Umbilical cord (tissue), 2 donors: ENCODE measurements around the gene CD6. TPM values are rescaled to one million over a fixed set of nuclear protein-coding genes. Genes with fewer than 3 reads are reported as not detected.
A peak's percentile ranks its signal among the peaks of the same experiment; 100 is the strongest.

Experiments used
- DNase-seq: peaks from one replicate; pipeline ENCODE4 v3.0.0-alpha.2; 2015; ENCODE audit warnings: low spot score
- total RNA-seq: library from RNA; depleted of rRNA; stranded (reverse); fragments of >200 nt; gene quantifications from one replicate; pipeline ENCODE4 v1.2.3, GENCODE V29; 2014; ENCODE audit warnings: low replicate concordance; ENCODE audit not compliant: insufficient read depth

Gene CD6
- total RNA-seq, 1 donor from 2014 or later = 0.24 TPM

GRCh38 chr11:61026121-61027031 lies 54.9 kb downstream of the CD6 start:
- DNase-seq = peak; percentile 38

DNA sequence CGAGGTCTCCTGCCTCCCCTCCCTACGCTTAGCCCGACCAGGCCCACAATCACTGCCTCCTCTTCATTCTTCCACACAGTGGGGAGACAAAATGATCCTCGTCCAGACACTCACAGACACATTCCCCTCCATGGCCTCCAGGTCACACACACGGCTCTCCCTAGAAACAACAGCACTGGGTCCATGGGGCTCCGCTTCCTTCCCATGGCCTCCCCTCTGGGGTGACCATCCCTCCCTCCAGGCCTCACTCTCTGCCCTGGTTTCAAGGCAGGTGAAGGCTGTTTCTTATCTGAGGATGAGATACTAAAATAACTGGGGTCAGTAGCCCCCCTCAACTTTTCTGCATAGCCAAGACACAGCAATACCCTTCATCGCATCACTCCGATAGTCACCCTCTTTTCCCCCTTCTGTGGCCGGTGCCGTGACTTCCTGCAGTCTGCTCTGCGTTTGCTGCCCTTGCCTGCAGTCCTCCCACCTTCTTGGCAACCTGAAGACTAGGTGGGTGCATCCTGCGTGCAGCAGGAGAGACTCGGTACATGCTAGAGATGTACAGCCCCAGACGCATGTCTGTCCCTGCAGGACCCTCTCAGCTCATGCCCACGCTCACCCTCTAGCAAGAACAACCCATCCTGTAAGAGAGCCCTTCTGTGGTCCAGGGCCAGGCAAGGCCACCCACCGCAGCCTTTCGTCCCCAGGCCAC lies 55.8 kb downstream of the CD6 start:
- no peak for DNase-seq

GRCh38 chr11:61028135-61028729 lies 56.8 kb downstream of the CD6 start:
- DNase-seq = no peak

DNA sequence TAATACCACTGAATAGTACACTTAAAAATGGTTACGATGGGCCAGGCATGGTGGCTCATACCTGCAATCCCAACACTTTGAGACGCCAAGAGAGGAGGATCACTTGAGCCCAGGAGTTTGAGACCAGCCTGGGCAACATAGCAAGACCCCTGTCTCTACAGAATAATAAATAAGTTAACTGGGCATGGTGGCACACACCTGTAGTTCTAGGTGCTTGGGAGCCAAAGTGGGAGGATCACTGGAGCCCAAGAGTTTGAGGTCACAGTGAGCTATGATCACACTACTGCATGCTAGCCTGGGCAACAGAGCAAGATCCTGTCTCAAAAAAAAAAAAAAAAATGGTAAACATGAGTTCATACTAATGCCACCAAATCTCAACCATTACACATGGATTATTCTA lies 61.3 kb downstream of the CD6 start:
- no peak for DNase-seq

DNA sequence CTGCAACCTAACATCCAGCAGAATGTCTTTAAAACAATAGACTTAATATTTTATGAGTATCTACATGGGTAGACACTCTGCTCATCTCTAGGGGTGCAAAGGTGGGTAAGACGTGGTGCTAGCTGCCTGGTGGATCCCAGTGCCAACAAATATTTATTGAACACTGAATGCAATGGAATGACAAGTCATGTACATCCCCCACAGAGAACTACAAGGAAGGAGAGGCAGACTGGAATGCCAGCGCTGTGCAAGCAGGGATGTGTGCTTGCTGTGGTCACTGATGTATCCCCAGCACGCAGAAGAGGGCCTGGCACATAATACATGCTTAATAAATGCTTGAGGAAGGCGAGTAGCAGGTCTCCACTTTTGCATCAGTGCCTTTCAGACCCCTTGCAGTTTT lies 61.9 kb downstream of the CD6 start:
- no peak for DNase-seq

GRCh38 chr11:61034111-61034510 lies 62.6 kb downstream of the CD6 start:
- no peak for DNase-seq

GRCh38 chr11:61034704-61035525 lies 63.4 kb downstream of the CD6 start:
- no peak for DNase-seq

DNA sequence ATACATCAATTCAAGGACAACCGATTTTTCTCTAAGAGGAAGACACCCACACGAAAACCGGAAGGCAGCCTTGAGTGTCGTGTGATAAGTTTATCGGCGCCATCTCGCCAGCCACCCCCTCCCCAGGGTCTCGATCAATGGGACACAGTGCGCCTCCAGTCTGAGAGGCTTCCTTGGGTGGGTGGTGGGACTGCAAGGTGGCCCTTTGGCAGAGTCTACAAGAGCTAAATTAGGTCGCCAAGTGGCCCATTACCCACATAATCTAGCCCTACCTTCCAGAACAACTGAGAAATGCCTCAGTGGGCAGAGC lies 64.0 kb downstream of the CD6 start:
- no peak for DNase-seq

GRCh38 chr11:61037441-61038093 lies 66.1 kb downstream of the CD6 start:
- no peak for DNase-seq

- peak; percentile 34 for DNase-seq
These were observed 68.4 kb downstream of the CD6 start for GRCh38 chr11:61039916-61040315.

DNA sequence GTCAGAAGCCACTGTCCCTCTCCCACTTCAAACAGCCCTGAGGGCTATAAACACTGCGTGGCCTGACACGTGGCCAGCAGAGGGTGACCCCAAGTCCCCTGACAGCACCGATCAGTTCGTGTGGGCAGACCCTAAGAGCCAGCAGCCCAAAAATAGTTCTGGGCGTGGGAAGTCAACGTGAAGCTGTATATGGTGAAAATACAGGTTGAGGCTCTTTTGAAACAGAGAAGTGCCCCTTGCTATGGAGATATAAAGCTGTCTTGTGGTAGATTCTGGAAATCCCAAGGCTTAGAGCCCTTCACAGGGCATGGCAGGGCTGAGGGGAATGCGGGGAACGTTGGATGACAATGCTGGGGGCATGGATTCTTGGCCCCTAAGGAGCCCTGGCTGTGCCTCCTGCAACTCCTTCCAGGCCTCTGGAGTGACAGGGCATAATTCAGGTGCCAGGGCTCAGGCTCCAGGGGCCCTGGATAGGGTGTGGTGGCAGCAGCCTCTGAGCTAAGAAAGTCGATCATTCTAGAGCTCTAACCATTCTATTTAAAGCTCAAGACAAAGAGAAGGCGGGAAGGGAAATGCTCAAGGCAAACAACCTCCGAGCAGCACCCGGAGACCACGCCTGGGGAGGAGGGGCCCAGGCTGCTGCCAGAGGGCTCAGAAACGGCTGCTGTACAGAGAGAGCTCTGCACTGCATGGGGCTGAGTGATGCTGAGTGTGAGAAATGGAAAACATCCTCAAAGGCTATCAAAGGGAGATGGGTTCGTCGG lies 70.5 kb downstream of the CD6 start:
- DNase-seq = peak; percentile 88

GRCh38 chr11:61042537-61042936 lies 71.1 kb downstream of the CD6 start:
- DNase-seq = no peak

GRCh38 chr11:61042961-61043540 lies 71.6 kb downstream of the CD6 start:
- no peak for DNase-seq

DNA sequence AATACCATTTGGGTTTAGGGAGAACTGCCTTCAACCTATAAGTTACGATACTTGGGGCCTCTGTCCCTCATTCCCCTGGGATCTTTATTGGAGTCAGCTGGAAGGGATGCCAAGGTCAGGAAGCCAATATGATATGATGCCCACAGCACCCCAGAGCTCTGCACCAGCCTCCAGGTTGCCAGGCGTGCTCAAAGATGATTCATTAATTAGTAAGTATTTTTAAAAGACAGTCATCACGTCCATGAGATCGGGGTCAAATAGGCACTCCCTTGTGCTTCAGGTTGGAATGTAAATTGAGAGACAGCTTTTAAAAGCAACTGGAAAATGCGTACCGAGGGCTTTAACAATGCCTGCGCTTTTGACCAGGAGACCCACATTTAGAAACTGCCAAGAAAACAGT lies 73.8 kb downstream of the CD6 start:
- DNase-seq = no peak

GRCh38 chr11:61046833-61047232 lies 75.4 kb downstream of the CD6 start:
- DNase-seq = no peak

DNA sequence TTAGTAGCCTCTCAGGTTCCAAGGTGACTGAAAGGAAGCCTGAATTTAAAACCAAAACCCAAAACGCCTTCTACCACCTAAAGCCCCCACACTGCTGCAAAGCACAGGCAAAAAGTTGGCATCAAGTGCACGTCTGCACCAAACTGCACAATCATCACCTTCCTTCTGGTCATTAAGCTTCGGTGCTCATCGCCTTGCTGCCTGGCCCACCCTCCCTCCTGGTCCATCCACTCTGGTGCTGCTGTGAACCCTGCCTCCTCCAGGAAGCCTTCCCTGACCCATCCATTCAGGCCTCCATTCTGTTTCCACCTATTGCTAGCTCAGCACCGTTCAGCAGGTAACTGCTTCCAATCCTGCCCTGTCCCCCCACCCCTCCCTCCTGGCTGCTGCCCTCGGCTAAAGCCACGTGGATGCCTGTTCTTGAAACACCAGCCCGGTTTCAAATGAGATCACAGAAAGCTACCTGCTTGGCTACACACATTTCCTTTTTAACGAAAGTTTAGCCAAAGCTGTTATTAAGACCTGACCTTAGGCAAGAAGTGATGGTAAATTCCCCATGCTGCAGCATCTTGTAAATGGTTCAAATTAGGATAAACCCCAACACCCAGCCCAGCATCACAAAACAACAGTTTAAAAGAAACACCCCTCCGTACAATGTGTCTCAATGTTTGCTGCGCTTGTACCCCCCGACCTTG lies 77.0 kb downstream of the CD6 start:
- no peak for DNase-seq

GRCh38 chr11:61049063-61049377 lies 77.5 kb downstream of the CD6 start:
- DNase-seq = no peak

DNA sequence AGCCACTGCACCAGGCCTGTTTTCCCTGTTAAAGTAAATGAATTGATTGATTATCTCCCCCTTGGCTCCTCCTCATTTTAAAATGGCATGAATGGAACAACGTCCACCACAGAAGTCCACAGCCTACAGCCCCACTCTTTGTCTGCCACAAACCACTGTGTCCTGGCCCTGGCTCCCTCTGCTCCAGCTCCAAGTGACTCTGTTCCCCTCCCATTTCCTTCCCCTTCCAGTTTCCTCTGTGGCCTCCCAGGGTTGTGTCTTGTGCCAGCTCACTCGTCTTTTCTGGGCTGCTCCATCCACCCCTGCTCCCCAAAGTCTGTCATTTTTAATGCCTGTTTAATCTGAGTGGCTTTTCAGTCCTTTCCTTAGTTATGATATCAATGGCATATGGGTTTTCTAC lies 78.4 kb downstream of the CD6 start:
- no peak for DNase-seq

GRCh38 chr11:61052182-61052972 lies 80.9 kb downstream of the CD6 start:
- no peak for DNase-seq
